ENCODE results near the gene ZFYVE28.
A peak's percentile ranks its signal among the peaks of the same experiment; 100 is the strongest.
"Not testable (repeated sequence)": the region's sequence is repeated elsewhere in the genome, so short reads cannot be mapped to it uniquely, and the experiment has no call there.

Gene ZFYVE28

DNA sequence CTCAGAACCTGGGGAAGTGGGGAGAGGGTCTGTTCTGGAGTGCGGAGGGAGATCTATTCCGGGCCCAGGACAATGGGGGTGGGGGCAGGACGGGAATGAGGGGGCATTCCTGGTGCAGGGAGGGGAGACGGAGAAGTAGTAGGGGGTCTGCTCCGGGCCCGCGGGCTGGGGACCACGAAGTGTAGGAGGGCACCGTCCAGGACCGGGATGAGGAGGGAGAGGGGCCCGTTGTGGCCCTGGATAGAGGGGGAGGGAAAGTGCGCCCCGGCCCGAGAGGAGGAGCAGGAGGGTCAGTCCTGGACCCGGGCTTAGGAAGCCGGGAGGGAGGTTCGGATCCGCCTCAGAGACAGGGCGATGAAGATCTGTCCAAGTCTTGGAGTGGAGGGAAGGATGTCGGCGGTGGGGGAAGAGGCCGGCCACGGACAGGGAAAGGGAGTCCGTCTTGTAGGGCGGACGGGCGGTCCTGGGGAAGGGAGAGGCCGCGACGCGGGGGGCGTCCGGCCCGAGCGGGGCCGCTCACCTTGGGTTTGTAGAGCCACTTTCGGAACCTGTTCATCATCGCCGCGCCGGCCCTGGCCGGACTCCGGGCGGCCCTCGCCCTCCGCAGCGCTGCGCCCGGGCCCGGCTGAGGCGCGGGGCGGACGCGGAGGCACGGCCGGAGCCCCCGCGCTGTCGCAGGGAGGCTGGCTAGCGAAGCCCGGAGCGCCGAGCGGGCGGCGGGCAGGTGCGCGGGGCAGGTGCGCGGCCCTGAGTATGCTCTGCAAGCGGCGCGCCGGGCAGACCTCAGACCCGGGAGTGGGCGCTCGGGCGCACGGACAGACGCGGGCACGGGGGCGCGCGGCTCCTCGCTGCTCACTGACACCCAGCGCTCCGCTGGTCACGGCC, at the start of gene ZFYVE28:
TSS of gene ZFYVE28 (minus strand) at position 881 of the 885 bp plus-strand sequence. CDS start at position 559, 322 bp downstream.
- H3K4me3 ChIP-seq (replicated peaks; ENCODE audit: low read depth, low read length) = peak within 1 kb of the TSS; percentile 61
- no peak for TF ChIP-seq CTCF (IDR thresholded peaks at IDR 0.05; ENCODE audit: low read length, missing control alignments)
- DNase-seq (ENCODE audit: low read depth) = peak; percentile 36

GRCh38 chr4:2465544-2465943, 47.1 kb upstream of the ZFYVE28 start:
- H3K4me3 ChIP-seq (replicated peaks; ENCODE audit: low read depth, low read length) = not testable (repeated sequence)

DNA sequence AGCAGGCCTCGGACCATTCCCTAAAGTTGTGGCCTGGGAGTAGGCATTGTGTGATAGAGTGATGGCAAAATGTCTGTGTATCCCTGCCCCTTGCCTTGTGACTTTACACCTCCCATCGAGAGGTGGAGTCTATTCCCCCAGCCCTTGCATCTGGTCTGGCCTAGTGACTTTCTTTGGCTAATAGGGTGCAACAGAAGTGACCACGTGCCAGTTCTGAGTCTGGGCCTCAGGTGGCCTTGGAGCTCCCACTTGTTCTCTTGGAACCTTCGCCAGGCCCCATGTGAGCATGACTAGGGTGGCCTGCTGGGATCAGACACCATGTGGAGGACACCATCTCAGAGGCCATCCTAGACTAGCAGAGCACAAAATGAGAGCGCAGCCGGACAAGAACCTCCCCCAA, 46.6 kb upstream of the ZFYVE28 start:
- no peak overlapping the region for H3K4me3 ChIP-seq (replicated peaks; ENCODE audit: low read depth, low read length)
- DNase-seq (ENCODE audit: low read depth) = no peak
- TF ChIP-seq CTCF (IDR thresholded peaks at IDR 0.05; ENCODE audit: low read length, missing control alignments) = no peak

More at GRCh38 chr4:2465544-2465943, 47.1 kb upstream of the ZFYVE28 start:
- DNase-seq (ENCODE audit: low read depth) = not testable (repeated sequence)

DNA sequence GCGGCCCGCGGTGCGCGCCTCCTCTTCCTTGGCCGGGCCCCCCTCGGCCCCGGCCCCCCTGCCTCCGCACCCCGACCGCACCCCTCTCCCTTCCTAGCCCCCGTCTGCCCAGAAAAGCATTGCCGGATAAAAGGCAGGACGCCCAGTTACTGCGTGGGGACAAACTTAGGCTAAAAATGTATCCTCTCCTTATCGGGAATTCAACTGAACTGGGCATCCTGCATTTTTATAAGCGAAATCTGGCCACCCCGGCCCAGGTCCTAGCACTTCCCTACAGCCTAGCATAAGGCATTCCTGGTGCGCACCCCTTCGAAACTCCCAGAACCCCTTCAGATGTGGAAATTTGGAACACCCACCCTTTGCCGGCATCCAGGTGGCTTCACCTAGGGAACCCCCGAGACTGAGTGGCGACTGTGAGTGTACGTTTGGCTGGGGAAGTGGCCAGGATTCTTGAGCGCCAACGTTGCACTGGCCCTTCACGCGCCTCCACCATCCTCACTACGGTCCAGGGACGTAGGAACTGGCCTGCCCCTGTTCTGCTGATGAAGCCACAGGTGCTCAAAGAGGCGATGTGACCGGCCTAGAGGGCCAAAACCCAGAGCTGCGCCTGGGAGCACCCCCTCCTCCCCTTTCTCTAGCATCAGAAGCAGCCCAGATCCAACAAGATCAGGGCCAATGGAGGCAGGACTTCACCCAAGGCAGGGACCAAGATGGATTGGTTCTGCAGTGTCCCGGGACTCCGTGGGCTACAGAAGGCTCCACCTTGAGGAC, 44.7 kb upstream of the ZFYVE28 start:
- peak overlapping the region; percentile 28 for H3K4me3 ChIP-seq (replicated peaks; ENCODE audit: low read depth, low read length)
- no peak for DNase-seq (ENCODE audit: low read depth)

GRCh38 chr4:2462218-2462991, 44.0 kb upstream of the ZFYVE28 start:
- peak; percentile 76 for DNase-seq (ENCODE audit: low read depth)
- no peak for TF ChIP-seq CTCF (IDR thresholded peaks at IDR 0.05; ENCODE audit: low read length, missing control alignments)
- H3K4me3 ChIP-seq (replicated peaks; ENCODE audit: low read depth, low read length) = peak overlapping the region; percentile 37

More for the DNA sequence above, 44.7 kb upstream of the ZFYVE28 start:
- TF ChIP-seq CTCF (IDR thresholded peaks at IDR 0.05; ENCODE audit: low read length, missing control alignments) = no peak

GRCh38 chr4:2461246-2461960, 43.0 kb upstream of the ZFYVE28 start:
- no peak overlapping the region for H3K4me3 ChIP-seq (replicated peaks; ENCODE audit: low read depth, low read length)
- TF ChIP-seq CTCF (IDR thresholded peaks at IDR 0.05; ENCODE audit: low read length, missing control alignments) = no peak
- no peak for DNase-seq (ENCODE audit: low read depth)
